Astrocyte (in vitro differentiated cells and primary cell): ENCODE data around the gene PIP4K2B. TPM values are rescaled to one million over a fixed set of nuclear protein-coding genes. Genes with fewer than 3 reads are reported as not detected.
"Not testable (repeated sequence)": the region's sequence is repeated elsewhere in the genome, so short reads cannot be mapped to it uniquely, and the experiment has no call there.

ENCODE experiments used
- DNase-seq: peaks from one replicate; pipeline ENCODE4 v3.0.0-alpha.2; 2010; ENCODE audit warnings: low read depth
- FAIRE-seq: peaks from 2 replicates; lab custom pipeline; 2011; peaks lifted over from hg19 to GRCh38; lab: Jason Lieb, UNC
- H2AFZ ChIP-seq: 2 replicates; pipeline ENCODE4 v1.6.0; 2012; ENCODE audit warnings: low read depth, low read length, inconsistent platforms
- H3K27ac ChIP-seq: 2 replicates; pipeline ENCODE4 v1.5.1; 2011; ENCODE audit warnings: low read depth, low read length, inconsistent platforms
- H3K27me3 ChIP-seq: 2 replicates; pipeline ENCODE4 v1.6.0; 2011; ENCODE audit warnings: low read length, inconsistent platforms; ENCODE audit not compliant: insufficient read depth
- H3K36me3 ChIP-seq: 2 replicates; pipeline ENCODE4 v1.5.1; 2011; ENCODE audit warnings: low read length, inconsistent platforms; ENCODE audit not compliant: insufficient read depth
- H3K4me1 ChIP-seq: 2 replicates; pipeline ENCODE4 v1.5.1; 2011; ENCODE audit warnings: low read length, inconsistent platforms; ENCODE audit not compliant: insufficient read depth
- H3K4me2 ChIP-seq: 2 replicates; pipeline ENCODE4 v1.6.0; 2012; ENCODE audit warnings: low read length, inconsistent platforms
- H3K4me3 ChIP-seq: 2 replicates; pipeline ENCODE4 v1.5.1; 2011; ENCODE audit warnings: low read depth, mild to moderate bottlenecking, low read length, inconsistent platforms; ENCODE audit not compliant: insufficient read depth
- H3K79me2 ChIP-seq: 2 replicates; pipeline ENCODE4 v1.6.0; 2012; ENCODE audit warnings: mild to moderate bottlenecking, low read length, inconsistent platforms; ENCODE audit not compliant: insufficient read depth
- H3K9ac ChIP-seq: 2 replicates; pipeline ENCODE4 v1.6.0; 2012; ENCODE audit warnings: mild to moderate bottlenecking, low read length, inconsistent platforms
- H3K9me3 ChIP-seq: 2 replicates; pipeline ENCODE4 v1.5.1; 2012; ENCODE audit warnings: low read depth, mild to moderate bottlenecking, low read length, inconsistent platforms; ENCODE audit not compliant: insufficient read depth
- H4K20me1 ChIP-seq: 2 replicates; pipeline ENCODE4 v1.6.0; 2012; ENCODE audit warnings: low read length, inconsistent platforms; ENCODE audit not compliant: insufficient read depth
- H3K27ac Mint-ChIP-seq: one replicate; pipeline ENCODE4 v1.8.0; 2021; ENCODE audit warnings: mild to moderate bottlenecking, mixed read lengths; ENCODE audit not compliant: unreplicated experiment
- H3K27me3 Mint-ChIP-seq: one replicate; pipeline ENCODE4 v1.8.0; 2021; ENCODE audit warnings: low read depth, mixed read lengths; ENCODE audit not compliant: unreplicated experiment
- H3K36me3 Mint-ChIP-seq: one replicate; pipeline ENCODE4 v1.8.0; 2021; ENCODE audit warnings: low read depth, mixed read lengths; ENCODE audit not compliant: unreplicated experiment
- H3K4me1 Mint-ChIP-seq: one replicate; pipeline ENCODE4 v1.8.0; 2021; ENCODE audit warnings: low read depth, mixed read lengths; ENCODE audit not compliant: unreplicated experiment
- H3K4me3 Mint-ChIP-seq: one replicate; pipeline ENCODE4 v1.8.0; 2021; ENCODE audit warnings: mild to moderate bottlenecking, moderate library complexity, mixed read lengths; ENCODE audit not compliant: unreplicated experiment
- H3K9me3 Mint-ChIP-seq: one replicate; pipeline ENCODE4 v1.8.0; 2021; ENCODE audit warnings: mild to moderate bottlenecking, mixed read lengths; ENCODE audit not compliant: unreplicated experiment
- EZH2 ChIP-seq: IDR thresholded peaks from 2 replicates; pipeline ENCODE4 v1.6.1; 2012; ENCODE audit warnings: mild to moderate bottlenecking, low read length, inconsistent platforms; ENCODE audit not compliant: insufficient read depth
- total RNA-seq: library from RNA; stranded (reverse); gene quantifications from 2 replicates; pipeline ENCODE4 v1.2.1, GENCODE V29; 2021
- TF ChIP-seq, protein P1 (sequence below): IDR thresholded peaks from 2 replicates; pipeline ENCODE4 v1.5.1; 2011; ENCODE audit warnings: low read depth, mild to moderate bottlenecking, inconsistent platforms, low read length, moderate library complexity; ENCODE audit not compliant: insufficient read depth

Gene PIP4K2B
- total RNA-seq, 1 donor from 2014 or later: 58.2 TPM

DNA sequence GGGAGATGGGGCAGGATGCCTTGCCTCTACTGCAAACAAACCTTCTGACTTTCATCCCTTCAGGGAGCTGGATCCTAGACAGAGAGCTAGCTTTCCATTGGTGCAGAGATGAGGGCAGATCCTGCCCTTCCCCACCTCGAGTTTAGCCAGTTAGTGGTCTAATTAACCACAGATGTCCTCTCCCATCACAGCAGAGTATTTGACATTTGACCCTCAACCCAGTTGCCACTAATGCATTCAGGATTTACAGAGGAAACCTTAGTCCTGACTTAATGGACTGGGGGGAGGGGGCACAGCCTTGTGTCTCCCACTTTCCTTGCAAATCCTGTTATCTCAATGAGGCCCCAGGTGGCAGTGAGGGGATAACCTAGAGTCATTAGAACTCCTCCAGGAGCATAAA, 10.2 kb downstream of the PIP4K2B start:
- H3K27ac Mint-ChIP-seq: no peak overlapping the region
- no peak for FAIRE-seq
- no peaks in the 10 kb centered on the region for H3K9me3 ChIP-seq
- peaks cover 15% of the 10 kb centered on the region for H3K4me1 ChIP-seq
- peak overlapping the region; percentile 57 for H3K4me3 Mint-ChIP-seq
- H2AFZ ChIP-seq: no peak overlapping the region
- H4K20me1 ChIP-seq: peaks cover 72% of the 10 kb centered on the region
- H3K27me3 ChIP-seq: no peaks in the 10 kb centered on the region
- DNase-seq: no peak
- H3K4me2 ChIP-seq: no peak overlapping the region
- peaks cover 16% of the 10 kb centered on the region for H3K36me3 ChIP-seq
- H3K27ac ChIP-seq: no peak overlapping the region
- H3K79me2 ChIP-seq: peaks cover 68% of the 10 kb centered on the region
- H3K9me3 Mint-ChIP-seq: no peaks in the 10 kb centered on the region
- H3K4me1 Mint-ChIP-seq: peaks cover 10% of the 10 kb centered on the region
- TF ChIP-seq, protein P1, sequence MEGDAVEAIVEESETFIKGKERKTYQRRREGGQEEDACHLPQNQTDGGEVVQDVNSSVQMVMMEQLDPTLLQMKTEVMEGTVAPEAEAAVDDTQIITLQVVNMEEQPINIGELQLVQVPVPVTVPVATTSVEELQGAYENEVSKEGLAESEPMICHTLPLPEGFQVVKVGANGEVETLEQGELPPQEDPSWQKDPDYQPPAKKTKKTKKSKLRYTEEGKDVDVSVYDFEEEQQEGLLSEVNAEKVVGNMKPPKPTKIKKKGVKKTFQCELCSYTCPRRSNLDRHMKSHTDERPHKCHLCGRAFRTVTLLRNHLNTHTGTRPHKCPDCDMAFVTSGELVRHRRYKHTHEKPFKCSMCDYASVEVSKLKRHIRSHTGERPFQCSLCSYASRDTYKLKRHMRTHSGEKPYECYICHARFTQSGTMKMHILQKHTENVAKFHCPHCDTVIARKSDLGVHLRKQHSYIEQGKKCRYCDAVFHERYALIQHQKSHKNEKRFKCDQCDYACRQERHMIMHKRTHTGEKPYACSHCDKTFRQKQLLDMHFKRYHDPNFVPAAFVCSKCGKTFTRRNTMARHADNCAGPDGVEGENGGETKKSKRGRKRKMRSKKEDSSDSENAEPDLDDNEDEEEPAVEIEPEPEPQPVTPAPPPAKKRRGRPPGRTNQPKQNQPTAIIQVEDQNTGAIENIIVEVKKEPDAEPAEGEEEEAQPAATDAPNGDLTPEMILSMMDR: no peak
- TF ChIP-seq EZH2: no peak
- no peak overlapping the region for H3K4me3 ChIP-seq
- H3K27me3 Mint-ChIP-seq: no peaks in the 10 kb centered on the region
- H3K36me3 Mint-ChIP-seq: peaks cover 17% of the 10 kb centered on the region
- no peak overlapping the region for H3K9ac ChIP-seq

DNA sequence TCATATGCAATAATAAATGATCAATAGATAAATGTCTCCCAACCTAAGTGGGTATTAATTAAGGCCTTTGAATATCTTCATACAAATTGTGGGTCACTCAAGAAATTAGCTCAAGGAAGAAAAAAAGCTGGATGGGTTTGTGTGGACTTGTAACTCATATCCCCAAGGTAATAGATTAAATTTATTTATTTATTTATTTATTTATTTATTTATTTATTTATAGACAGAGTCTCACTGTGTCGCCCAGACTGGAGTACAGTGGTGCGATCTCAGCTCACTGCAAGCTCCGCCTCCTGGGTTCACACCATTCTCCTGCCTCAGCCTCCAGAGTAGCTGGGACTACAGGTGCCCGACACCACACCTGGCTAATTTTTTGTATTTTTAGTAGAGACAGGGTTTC, 11.4 kb downstream of the PIP4K2B start:
- not testable (repeated sequence) for H3K4me3 Mint-ChIP-seq, H3K4me2 ChIP-seq, H3K9me3 Mint-ChIP-seq, H3K9me3 ChIP-seq, H3K27ac ChIP-seq, H3K27me3 ChIP-seq, H3K4me3 ChIP-seq, H3K9ac ChIP-seq, H3K27me3 Mint-ChIP-seq, H2AFZ ChIP-seq, DNase-seq, FAIRE-seq, H3K27ac Mint-ChIP-seq
- Mint-ChIP-seq H3K4me1 (peaks cover 10% of the 10 kb centered on the region), H3K36me3 (peaks cover 20% of the 10 kb centered on the region)
- Histone ChIP-seq H4K20me1 (peaks cover 64% of the 10 kb centered on the region), H3K36me3 (peaks cover 24% of the 10 kb centered on the region), H3K79me2 (peaks cover 58% of the 10 kb centered on the region), H3K4me1 (peaks cover 15% of the 10 kb centered on the region)

DNA sequence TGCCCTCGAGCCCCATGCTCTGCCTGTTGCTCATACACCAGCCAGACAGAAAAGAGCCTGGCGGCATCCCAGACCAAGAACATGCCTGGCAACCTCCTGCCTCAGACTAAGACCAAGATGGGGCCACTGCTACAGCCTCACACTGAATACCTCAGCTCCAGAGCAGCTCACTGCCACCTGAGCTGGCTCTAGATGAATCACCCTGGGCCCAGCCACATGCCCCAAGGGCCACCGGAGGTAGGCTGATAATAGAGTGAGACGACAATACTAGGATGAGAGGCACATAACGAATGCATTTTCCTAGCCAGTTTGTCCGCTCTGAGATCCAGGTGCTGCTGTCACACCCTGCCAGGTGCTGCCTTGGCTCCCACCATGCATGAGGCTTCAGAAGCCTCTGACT, 13.0 kb downstream of the PIP4K2B start:
- H3K27ac ChIP-seq: no peak overlapping the region
- H3K9ac ChIP-seq: no peak overlapping the region
- DNase-seq: no peak
- H4K20me1 ChIP-seq: peaks cover 64% of the 10 kb centered on the region
- Mint-ChIP-seq H3K27me3 (no peaks in the 10 kb centered on the region), H3K4me1 (peaks cover 10% of the 10 kb centered on the region), H3K9me3 (no peaks in the 10 kb centered on the region), H3K36me3 (peaks cover 12% of the 10 kb centered on the region), H3K27ac (no peak overlapping the region), H3K4me3 (no peak overlapping the region)
- peaks cover 15% of the 10 kb centered on the region for H3K4me1 ChIP-seq
- H3K4me3 ChIP-seq: no peak overlapping the region
- H3K4me2 ChIP-seq: no peak overlapping the region
- FAIRE-seq: no peak
- no peak for TF ChIP-seq EZH2
- TF ChIP-seq, protein P1: no peak
- H3K27me3 ChIP-seq: no peaks in the 10 kb centered on the region
- H3K36me3 ChIP-seq: peaks cover 32% of the 10 kb centered on the region
- H3K9me3 ChIP-seq: no peaks in the 10 kb centered on the region
- peaks cover 43% of the 10 kb centered on the region for H3K79me2 ChIP-seq
- H2AFZ ChIP-seq: no peak overlapping the region
